HepG2 (cell line): ENCODE measurements around the gene SPATA25.

ENCODE experiments used
- EZH2 ChIP-seq: conservative IDR thresholded peaks from 2 replicates; pipeline ENCODE4 v1.6.1; 2012; ENCODE audit warnings: mild to moderate bottlenecking, low read depth, low read length, moderate library complexity
- HNRNPL ChIP-seq: fragments of 200-400 bp; formaldehyde crosslinking; IDR thresholded peaks from 2 replicates; pipeline ENCODE4 v1.6.1; 2017; ENCODE audit warnings: mild to moderate bottlenecking, low read depth, low read length
- MAZ ChIP-seq, 2 experiments: sonication (generic) in 1 of 2; formaldehyde crosslinking in 1 of 2; IDR thresholded peaks; 2 replicates each; pipeline versions ENCODE4 v1.5.0 to v1.6.1; 2012 to 2020; ENCODE audit warnings: low read depth in 2 of 2, mild to moderate bottlenecking in 2 of 2, borderline replicate concordance in 1 of 2, improper control_type of control experiment in 1 of 2, low read length in 1 of 2, missing genetic modification reagents in 1 of 2, moderate library complexity in 1 of 2
- NR3C1 ChIP-seq: sonication (generic); formaldehyde crosslinking; IDR thresholded peaks from 2 replicates; pipeline ENCODE4 v1.4.0; 2020; ENCODE audit warnings: missing genetic modification reagents
- POLR2A ChIP-seq, 2 experiments: IDR thresholded peaks; 2 replicates each; pipeline ENCODE4 v1.6.1; 2011; ENCODE audit warnings: low read depth in 2 of 2, low read length in 2 of 2, mild to moderate bottlenecking in 1 of 2, moderate library complexity in 1 of 2; ENCODE audit not compliant: insufficient read depth in 1 of 2
- ZNF20 ChIP-seq: sonication (generic); formaldehyde crosslinking; IDR thresholded peaks from 2 replicates; pipeline ENCODE4 v1.4.0; 2020; ENCODE audit warnings: mild to moderate bottlenecking, moderate library complexity, missing genetic modification reagents
- ZNF331 ChIP-seq: sonication (generic); formaldehyde crosslinking; IDR thresholded peaks from 2 replicates; pipeline ENCODE4 v1.4.0; 2020; ENCODE audit warnings: missing genetic modification reagents
- TF ChIP-seq, protein P1 (sequence below): sonication (generic); formaldehyde crosslinking; IDR thresholded peaks from one replicate; pipeline ENCODE4 v1.5.1; 2020; ENCODE audit warnings: mild to moderate bottlenecking, missing genetic modification reagents; ENCODE audit errors: not compliant biosample characterization
- TF ChIP-seq, protein P2 (sequence below): sonication (generic); formaldehyde crosslinking; IDR thresholded peaks from 2 replicates; pipeline ENCODE4 v1.4.0; 2020; ENCODE audit warnings: missing genetic modification reagents

DNA sequence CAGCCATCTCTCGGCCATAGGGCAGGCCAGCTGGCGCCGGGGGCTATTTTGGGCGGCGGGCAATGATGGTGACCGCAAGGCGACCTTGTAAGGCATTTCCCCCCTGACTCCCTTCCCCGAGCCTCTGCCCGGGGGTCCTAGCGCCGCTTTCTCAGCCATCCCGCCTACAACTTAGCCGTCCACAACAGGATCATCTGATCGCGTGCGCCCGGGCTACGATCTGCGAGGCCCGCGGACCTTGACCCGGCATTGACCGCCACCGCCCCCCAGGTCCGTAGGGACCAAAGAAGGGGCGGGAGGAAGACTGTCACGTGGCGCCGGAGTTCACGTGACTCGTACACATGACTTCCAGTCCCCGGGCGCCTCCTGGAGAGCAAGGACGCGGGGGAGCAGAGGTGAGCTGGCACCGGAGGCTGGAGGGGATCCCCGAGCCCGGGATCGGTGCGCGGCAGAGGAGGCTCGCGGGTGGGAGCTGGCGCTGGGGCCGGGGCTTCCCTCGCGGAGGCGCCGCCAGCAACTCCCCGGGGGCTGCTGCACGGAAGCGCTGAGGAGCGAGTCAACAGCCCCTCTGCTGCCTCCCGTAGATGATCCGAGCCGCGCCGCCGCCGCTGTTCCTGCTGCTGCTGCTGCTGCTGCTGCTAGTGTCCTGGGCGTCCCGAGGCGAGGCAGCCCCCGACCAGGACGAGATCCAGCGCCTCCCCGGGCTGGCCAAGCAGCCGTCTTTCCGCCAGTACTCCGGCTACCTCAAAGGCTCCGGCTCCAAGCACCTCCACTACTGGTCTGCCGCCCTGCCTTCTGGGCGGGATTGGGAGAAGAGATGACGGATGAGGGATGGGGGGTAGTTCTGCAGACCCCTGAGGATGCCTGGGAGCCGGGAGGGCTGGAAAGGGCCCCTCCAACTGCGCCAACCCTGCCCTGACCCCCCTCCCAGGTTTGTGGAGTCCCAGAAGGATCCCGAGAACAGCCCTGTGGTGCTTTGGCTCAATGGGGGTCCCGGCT lies 3.9 kb upstream of the SPATA25 start, which contains the start of the genes CTSA and NEURL2:
- peak; percentile 80 for TF ChIP-seq MAZ (IDR thresholded peaks at IDR 0.05; ENCODE audit: borderline replicate concordance, low read depth, low read length)
- peak; percentile 100 for TF ChIP-seq MAZ (CRISPR knock-in tag; IDR thresholded peaks at IDR 0.05; ENCODE audit: low read depth)
- TF ChIP-seq, protein P1, sequence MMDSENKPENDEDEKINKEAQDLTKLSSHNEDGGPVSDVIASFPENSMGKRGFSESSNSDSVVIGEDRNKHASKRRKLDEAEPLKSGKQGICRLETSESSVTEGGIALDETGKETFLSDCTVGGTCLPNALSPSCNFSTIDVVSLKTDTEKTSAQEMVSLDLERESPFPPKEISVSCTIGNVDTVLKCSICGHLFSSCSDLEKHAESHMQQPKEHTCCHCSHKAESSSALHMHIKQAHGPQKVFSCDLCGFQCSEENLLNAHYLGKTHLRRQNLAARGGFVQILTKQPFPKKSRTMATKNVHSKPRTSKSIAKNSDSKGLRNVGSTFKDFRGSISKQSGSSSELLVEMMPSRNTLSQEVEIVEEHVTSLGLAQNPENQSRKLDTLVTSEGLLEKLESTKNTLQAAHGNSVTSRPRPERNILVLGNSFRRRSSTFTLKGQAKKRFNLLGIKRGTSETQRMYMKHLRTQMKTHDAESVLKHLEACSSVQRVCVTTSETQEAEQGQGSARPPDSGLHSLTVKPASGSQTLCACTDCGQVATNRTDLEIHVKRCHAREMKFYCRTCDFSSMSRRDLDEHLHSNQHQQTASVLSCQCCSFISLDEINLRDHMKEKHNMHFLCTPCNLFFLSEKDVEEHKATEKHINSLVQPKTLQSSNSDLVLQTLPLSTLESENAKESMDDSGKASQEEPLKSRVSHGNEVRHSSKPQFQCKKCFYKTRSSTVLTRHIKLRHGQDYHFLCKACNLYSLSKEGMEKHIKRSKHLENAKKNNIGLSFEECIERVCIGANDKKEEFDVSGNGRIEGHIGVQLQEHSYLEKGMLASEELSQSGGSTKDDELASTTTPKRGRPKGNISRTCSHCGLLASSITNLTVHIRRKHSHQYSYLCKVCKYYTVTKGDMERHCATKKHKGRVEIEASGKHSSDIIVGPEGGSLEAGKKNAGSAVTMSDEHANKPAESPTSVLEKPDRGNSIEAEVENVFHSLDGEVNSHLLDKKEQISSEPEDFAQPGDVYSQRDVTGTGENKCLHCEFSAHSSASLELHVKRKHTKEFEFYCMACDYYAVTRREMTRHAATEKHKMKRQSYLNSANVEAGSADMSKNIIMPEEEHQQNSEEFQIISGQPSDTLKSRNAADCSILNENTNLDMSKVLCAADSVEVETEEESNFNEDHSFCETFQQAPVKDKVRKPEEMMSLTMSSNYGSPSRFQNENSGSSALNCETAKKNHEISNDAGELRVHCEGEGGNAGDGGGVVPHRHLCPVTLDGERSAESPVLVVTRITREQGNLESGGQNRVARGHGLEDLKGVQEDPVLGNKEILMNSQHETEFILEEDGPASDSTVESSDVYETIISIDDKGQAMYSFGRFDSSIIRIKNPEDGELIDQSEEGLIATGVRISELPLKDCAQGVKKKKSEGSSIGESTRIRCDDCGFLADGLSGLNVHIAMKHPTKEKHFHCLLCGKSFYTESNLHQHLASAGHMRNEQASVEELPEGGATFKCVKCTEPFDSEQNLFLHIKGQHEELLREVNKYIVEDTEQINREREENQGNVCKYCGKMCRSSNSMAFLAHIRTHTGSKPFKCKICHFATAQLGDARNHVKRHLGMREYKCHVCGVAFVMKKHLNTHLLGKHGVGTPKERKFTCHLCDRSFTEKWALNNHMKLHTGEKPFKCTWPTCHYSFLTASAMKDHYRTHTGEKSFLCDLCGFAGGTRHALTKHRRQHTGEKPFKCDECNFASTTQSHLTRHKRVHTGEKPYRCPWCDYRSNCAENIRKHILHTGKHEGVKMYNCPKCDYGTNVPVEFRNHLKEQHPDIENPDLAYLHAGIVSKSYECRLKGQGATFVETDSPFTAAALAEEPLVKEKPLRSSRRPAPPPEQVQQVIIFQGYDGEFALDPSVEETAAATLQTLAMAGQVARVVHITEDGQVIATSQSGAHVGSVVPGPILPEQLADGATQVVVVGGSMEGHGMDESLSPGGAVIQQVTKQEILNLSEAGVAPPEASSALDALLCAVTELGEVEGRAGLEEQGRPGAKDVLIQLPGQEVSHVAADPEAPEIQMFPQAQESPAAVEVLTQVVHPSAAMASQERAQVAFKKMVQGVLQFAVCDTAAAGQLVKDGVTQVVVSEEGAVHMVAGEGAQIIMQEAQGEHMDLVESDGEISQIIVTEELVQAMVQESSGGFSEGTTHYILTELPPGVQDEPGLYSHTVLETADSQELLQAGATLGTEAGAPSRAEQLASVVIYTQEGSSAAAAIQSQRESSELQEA (CRISPR knock-in tag) = peak; percentile 80
- TF ChIP-seq ZNF331 (CRISPR knock-in tag) = peak; percentile 98
- peak; percentile 87 for TF ChIP-seq HNRNPL
- TF ChIP-seq NR3C1 (CRISPR knock-in tag) = no peak
- peak; percentile 94 for TF ChIP-seq ZNF20 (CRISPR knock-in tag)
- TF ChIP-seq, protein P2, sequence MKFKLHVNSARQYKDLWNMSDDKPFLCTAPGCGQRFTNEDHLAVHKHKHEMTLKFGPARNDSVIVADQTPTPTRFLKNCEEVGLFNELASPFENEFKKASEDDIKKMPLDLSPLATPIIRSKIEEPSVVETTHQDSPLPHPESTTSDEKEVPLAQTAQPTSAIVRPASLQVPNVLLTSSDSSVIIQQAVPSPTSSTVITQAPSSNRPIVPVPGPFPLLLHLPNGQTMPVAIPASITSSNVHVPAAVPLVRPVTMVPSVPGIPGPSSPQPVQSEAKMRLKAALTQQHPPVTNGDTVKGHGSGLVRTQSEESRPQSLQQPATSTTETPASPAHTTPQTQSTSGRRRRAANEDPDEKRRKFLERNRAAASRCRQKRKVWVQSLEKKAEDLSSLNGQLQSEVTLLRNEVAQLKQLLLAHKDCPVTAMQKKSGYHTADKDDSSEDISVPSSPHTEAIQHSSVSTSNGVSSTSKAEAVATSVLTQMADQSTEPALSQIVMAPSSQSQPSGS (CRISPR knock-in tag) = peak; percentile 97
- TF ChIP-seq POLR2A (IDR thresholded peaks at IDR 0.05; ENCODE audit: insufficient read depth in 1 of 2, low read depth in 2 of 2, low read length in 2 of 2) = peak; percentile 90 to 94
- no peak for TF ChIP-seq EZH2
